Psoas muscle (tissue), 8 donors: Measurements from ENCODE around the gene VWA1. TPM values are rescaled to one million over a fixed set of nuclear protein-coding genes. Genes with fewer than 3 reads are reported as not detected.
A peak's percentile ranks its signal among the peaks of the same experiment; 100 is the strongest.
"Not testable (repeated sequence)": the region's sequence is repeated elsewhere in the genome, so short reads cannot be mapped to it uniquely, and the experiment has no call there.

Source experiments
- ATAC-seq, 4 donors: fragments of 200-7000 bp; cut with Tn5 transposase; one replicate each; pipeline ENCODE4 v1.9.1; 2020; ENCODE audit warnings: moderate library complexity in 3 of 4, mild to moderate bottlenecking in 2 of 4
- DNase-seq, 2 donors: peaks; one replicate each; pipeline ENCODE4 v3.0.0-alpha.2; 2020
- H3K27ac ChIP-seq: fragments of 200-600 bp; one replicate; pipeline ENCODE4 v1.8.0; 2022
- H3K27me3 ChIP-seq, 3 donors: fragments of 200-600 bp in 1 of 3; one replicate each; pipeline versions ENCODE4 v1.6.1 to v1.8.0; 2013 to 2022; ENCODE audit warnings: low read length in 2 of 3, mild to moderate bottlenecking in 2 of 3, moderate library complexity in 1 of 3; ENCODE audit not compliant: insufficient read depth in 3 of 3
- H3K36me3 ChIP-seq, 2 donors: fragments of 200-600 bp in 1 of 2; one replicate each; pipeline versions ENCODE4 v1.6.1 to v1.8.0; 2013 to 2022; ENCODE audit warnings: low read depth in 1 of 2, mild to moderate bottlenecking in 1 of 2, moderate library complexity in 1 of 2; ENCODE audit not compliant: insufficient read depth in 1 of 2
- H3K4me1 ChIP-seq: fragments of 200-600 bp; one replicate; pipeline ENCODE4 v1.8.0; 2022
- H3K4me3 ChIP-seq: fragments of 200-600 bp; one replicate; pipeline ENCODE4 v1.8.0; 2022; ENCODE audit warnings: mild to moderate bottlenecking
- H3K9me3 ChIP-seq: fragments of 200-600 bp; one replicate; pipeline ENCODE4 v1.8.0; 2022
- WGBS, 3 donors: extraction: QIAGEN DNeasy Blood & Tissue Kit; methylation state at CpG; one replicate each; pipeline versions ENCODE4 v1.1.6 to v1.1.7; 2013; 5-methylcytosine and 5-hydroxymethylcytosine counted together
- intact Hi-C, 2 donors: fragments of 100-400 bp; cut with DNase I; formaldehyde crosslinking; loops; one replicate each; pipeline versions ENCODE4 v1.11.0 to v1.14.2; 2022
- polyA plus RNA-seq, 3 donors: library from polyadenylated mRNA; stranded (reverse); fragments of 200-250 nt; gene quantifications; one replicate each; pipeline ENCODE4 v1.2.3, GENCODE V29; 2013
- total RNA-seq, 4 donors: library from RNA; stranded (reverse); fragmentation: NEBNext Ultra II Directional in 2 of 4; extraction: Animal tissue kit (Norgen Biotek cat#: 25700) in 2 of 4; gene quantifications; one replicate each; pipeline versions ENCODE4 v1.2.1 to v1.2.4, GENCODE V29; 2021 to 2023
- TF ChIP-seq, protein P1 (sequence below): fragments of 200-600 bp; IDR thresholded peaks from one replicate; pipeline ENCODE4 v1.8.0; 2022; ENCODE audit warnings: antibody characterized with exemption
- donor health status: healthy with polysubstance abuse.
- donor health status: DM: no; HTN: no; CAD: no; lungs with moderate emphysema.
- donor health status: Bipolar disorder and iron deficiency.
- donor health status: healthy.
- donor health status: DM: yes; HTN: yes; CAD: no.
- donor health status: DM: no; HTN: no; CAD: no.
- donor health status: DM: no; HTN: no; CAD: no.
- donor health status: DM: yes; HTN: yes; CAD: no.

Gene VWA1
- total and polyA plus RNA-seq, 7 donors: 1.4 to 25.3 (median 7.8) TPM

DNA sequence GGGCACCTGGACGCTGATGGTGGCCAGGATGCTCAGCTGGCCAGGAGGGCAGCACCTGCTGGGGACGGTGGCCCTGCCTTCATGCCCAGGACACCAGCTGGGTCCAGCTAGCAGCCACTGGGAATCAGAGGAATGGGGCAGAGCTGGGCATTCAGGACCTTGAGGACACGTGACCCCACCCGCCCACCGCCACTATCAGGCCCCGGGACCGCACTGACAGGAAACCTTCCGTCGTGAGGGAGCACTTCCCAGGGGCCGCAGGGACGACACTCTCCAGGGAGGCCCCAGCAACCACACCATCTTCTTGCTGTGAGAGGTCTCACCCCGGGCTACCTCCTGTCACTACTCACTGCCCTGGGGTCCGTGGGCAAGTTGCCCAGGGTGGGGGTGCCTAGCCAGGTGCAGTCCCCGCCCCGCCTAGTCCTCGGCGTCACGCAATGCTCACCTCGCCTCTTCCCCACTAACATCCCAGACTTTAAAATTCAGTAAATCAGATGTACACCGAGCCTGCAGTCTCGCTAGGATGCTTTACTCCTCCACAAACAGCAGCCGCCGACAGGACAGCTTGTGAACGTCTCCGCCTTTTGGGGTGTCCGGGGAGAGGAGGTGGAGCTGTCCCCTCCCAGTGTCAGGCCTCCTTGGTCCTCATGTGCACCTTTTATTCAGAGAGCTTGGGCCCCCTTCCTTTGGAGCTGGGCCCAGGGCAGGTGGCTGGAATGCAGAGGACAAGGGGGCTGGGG lies 4.9 kb downstream of the VWA1 start:
- peak in 1 of 2 donors; percentile 14 for DNase-seq
- Histone ChIP-seq H3K4me3 (peak overlapping the region; percentile 18), H3K36me3 (no peaks in the 10 kb centered on the region), H3K9me3 (no peaks in the 10 kb centered on the region), H3K27me3 (peaks cover 0 to 8% (median 0%) of the 10 kb centered on the region in 3 donors), H3K27ac (no peak overlapping the region), H3K4me1 (peaks cover 19% of the 10 kb centered on the region)
- 67 to 73% (median 70%) methylated on average over 26 of the region's 26 CpGs for WGBS, 3 donors
- no peak for ATAC-seq
- TF ChIP-seq, protein P1, sequence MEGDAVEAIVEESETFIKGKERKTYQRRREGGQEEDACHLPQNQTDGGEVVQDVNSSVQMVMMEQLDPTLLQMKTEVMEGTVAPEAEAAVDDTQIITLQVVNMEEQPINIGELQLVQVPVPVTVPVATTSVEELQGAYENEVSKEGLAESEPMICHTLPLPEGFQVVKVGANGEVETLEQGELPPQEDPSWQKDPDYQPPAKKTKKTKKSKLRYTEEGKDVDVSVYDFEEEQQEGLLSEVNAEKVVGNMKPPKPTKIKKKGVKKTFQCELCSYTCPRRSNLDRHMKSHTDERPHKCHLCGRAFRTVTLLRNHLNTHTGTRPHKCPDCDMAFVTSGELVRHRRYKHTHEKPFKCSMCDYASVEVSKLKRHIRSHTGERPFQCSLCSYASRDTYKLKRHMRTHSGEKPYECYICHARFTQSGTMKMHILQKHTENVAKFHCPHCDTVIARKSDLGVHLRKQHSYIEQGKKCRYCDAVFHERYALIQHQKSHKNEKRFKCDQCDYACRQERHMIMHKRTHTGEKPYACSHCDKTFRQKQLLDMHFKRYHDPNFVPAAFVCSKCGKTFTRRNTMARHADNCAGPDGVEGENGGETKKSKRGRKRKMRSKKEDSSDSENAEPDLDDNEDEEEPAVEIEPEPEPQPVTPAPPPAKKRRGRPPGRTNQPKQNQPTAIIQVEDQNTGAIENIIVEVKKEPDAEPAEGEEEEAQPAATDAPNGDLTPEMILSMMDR: no peak
- intact Hi-C loops: loop anchor here in 1 of 2 donors (5.0 kb wide), 1 partner anchor 33 kb away; the partner anchor contains the start of gene MRPL20

DNA sequence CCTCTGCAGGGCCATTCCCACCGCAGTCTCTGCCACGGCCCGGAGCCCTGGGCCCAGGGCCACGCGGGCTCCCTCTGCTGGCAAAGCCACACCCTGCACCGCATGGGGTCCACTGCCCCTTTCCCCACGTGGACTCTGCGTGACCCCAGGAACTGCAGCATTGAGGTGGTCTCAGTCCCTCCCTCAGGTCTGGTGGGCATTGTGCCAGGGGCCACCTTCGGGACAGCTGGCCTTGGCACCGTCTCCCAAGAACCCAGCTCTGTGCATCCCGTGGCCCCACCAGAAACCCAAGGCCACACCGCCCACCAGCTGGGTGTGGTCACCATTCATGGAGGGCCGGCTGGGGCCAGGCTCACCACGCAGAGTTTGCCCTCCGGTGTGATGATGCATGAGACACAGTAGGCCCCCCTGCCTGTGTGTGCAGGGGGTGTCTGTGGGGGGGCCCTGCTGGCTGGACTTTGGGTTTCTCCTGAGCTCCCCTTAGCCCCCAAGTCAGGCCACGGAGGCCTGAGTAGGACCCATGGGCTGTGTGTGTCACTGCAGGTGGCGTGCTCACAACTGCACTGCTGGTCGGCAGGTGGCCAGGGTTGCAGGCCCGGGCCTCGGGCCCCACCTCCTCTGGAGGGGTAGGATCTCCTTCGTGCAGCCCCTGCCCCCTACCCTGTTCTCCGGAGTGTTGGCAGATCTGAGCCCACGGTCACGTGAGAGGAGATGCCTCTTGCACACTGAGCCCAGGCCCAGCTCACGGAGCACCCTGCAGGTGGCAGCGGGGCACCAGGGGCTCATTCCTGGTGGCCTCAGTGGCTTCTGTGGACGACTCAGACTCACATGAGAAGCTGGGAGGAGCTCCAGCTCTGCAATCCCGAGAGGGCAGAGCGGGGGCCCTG lies 5.8 kb downstream of the VWA1 start:
- peak overlapping the region; percentile 18 for H3K4me3 ChIP-seq
- H3K36me3 ChIP-seq: no peaks in the 10 kb centered on the region
- 18 to 27% (median 22%) methylated on average over 28 to 29 of the region's 29 CpGs for WGBS, 3 donors
- intact Hi-C loops: loop anchor here in 1 of 2 donors (5.0 kb wide), 1 partner anchor 34 kb away; the partner anchor contains the start of gene MRPL20
- H3K27me3 ChIP-seq: peaks cover 0 to 8% (median 0%) of the 10 kb centered on the region in 3 donors
- DNase-seq: peak; percentile 64 to 80
- no peaks in the 10 kb centered on the region for H3K9me3 ChIP-seq
- no peak overlapping the region for H3K27ac ChIP-seq
- H3K4me1 ChIP-seq: peaks cover 18% of the 10 kb centered on the region
- peak; percentile 82 to 95 (median 88) for ATAC-seq
- TF ChIP-seq, protein P1: peak; percentile 87

DNA sequence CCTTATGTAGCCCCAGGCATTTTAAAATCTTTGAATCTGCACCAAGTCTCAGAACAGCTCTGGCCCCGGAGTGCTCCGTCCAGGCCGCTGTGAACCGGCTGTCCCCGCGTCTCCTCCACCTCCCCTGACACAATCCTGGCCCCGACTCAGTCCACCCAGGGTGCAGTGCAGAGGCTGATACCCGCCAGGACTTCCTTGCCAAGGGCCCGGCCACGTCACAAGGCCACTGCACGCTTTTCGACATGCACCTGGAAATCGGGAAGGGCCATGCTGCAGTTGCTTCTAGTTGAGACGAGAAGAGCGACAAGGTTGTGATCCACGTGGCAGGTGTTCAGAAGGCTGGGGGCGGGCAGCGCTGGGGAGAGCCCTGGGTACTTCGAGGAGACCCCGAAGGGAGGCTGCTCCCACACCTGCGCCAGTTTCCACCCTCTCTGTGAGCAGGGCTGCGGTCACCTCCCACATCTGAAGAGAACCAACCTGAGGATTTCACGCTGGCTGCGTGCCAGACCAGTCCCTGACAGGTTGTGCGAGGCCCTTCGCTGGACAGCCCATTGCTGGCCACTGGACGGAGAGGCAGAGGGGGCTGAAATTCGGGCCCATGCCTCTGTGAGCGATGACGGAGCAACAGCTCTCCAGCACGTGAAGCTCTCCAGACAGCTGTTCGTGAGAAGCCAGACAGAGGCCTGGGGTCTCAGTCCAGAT lies 6.7 kb downstream of the VWA1 start:
- ATAC-seq: peak; percentile 13 to 34 (median 20)
- WGBS, 3 donors: 55 to 57% (median 56%) methylated on average over 32 of the region's 32 CpGs
- intact Hi-C loops: loop anchor here in 1 of 2 donors (5.0 kb wide), 1 partner anchor 35 kb away; the partner anchor contains the start of gene MRPL20

DNA sequence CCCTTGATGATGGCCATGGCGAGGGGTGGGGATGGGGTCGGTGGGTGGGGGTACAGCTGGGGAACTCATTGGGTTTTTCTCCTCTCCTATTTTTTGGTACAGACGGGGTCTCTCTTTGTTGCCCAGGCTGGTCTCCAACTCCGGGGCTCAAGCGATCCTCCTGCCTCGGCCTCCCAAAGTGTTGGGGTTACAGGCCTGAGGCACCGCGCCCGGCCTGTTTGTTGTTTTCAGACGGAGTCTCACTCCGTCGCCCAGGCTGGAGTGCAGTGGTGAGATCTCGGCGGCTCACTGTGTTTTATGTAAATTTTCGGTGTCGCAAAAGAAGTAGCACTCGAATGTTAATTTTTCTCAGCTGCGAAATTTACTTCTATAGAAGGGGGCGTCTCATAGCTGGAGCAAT lies 11.1 kb downstream of the VWA1 start:
- DNase-seq, H3K36me3 ChIP-seq, H3K4me1 ChIP-seq, H3K9me3 ChIP-seq, H3K27me3 ChIP-seq, ATAC-seq, H3K27ac ChIP-seq, intact Hi-C loops, H3K4me3 ChIP-seq: not testable (repeated sequence)
- WGBS, 3 donors: 90 to 94% (median 91%) methylated on average over 17 to 19 of the region's 19 CpGs

More for the DNA sequence above, 6.7 kb downstream of the VWA1 start:
- Histone ChIP-seq H3K4me1 (peaks cover 9% of the 10 kb centered on the region), H3K36me3 (no peaks in the 10 kb centered on the region), H3K9me3 (no peaks in the 10 kb centered on the region), H3K4me3 (no peak overlapping the region), H3K27ac (no peak overlapping the region), H3K27me3 (peaks cover 0 to under 1% (median 0%) of the 10 kb centered on the region in 3 donors)
- TF ChIP-seq, protein P1: no peak
- peak in 1 of 2 donors; percentile 22 for DNase-seq
